ENCODE data around the gene GLCE. TPM values are rescaled to one million over a fixed set of nuclear protein-coding genes. Genes with fewer than 3 reads are reported as not detected.

Gene GLCE
- total and polyA plus RNA-seq, 10 of the 15 experiments (the other 5 are each of a cell fraction or from before 2014, with no cell fraction given), result 2.1 to 11.9 (median 2.9) TPM

DNA sequence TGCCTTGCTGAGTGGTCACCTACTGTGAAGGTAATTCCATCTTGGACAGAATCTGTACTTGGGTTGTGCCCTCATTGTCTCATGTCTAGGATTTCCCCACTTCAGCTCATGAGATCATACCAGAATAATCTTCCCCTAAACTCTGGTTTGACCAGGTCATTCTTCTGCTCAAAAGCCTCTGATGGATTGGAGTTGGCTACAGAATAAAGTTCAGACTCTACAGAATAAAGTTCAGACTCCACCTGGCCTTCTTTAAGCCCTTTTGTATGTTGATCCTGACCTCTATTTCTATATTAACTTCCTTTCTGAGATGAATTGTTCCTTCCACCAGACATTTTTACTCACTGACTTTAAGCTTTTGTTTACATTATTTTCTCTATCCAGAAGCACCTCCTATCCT is 6.4 kb upstream of the GLCE start:
- Histone ChIP-seq H3K9me3 (replicated peaks; ENCODE audit: control insufficient read depth, insufficient read depth, low read length) (no peaks in the 10 kb centered on the region), H3K4me2 (ENCODE audit: control insufficient read depth, insufficient read depth) (no peak overlapping the region), H4K20me1 (ENCODE audit: control insufficient read depth, insufficient read depth) (no peaks in the 10 kb centered on the region), H3K36me3 (ENCODE audit: control insufficient read depth in 2 of 2, insufficient read depth in 2 of 2, low read length in 1 of 2) (no peaks in the 10 kb centered on the region), H3K79me2 (ENCODE audit: control insufficient read depth, insufficient read depth, low read length) (no peaks in the 10 kb centered on the region), H3K9ac (ENCODE audit: control insufficient read depth, insufficient read depth, low read length) (no peak overlapping the region), H3K4me3 (no peak overlapping the region), H3K27me3 (replicated peaks in 1 of 2; ENCODE audit: control insufficient read depth in 2 of 2, insufficient read depth in 2 of 2, low read length in 1 of 2) (peaks cover 0 to 8% of the 10 kb centered on the region in 2 experiments; a peak in 2 of 4 replicates), H3K4me1 (ENCODE audit: control insufficient read depth, insufficient read depth, low read length) (no peaks in the 10 kb centered on the region), H3K27ac (ENCODE audit: control insufficient read depth, insufficient read depth) (no peak overlapping the region), H2AFZ (ENCODE audit: control insufficient read depth, low read depth, low read length) (no peak overlapping the region)
- no peak for TF ChIP-seq CHD1 (IDR thresholded peaks at IDR 0.05; ENCODE audit: low read depth, low read length)
- no peak for TF ChIP-seq RUNX3 (IDR thresholded peaks at IDR 0.05; ENCODE audit: low read length)
- TF ChIP-seq NFXL1 (IDR thresholded peaks at IDR 0.05; ENCODE audit: borderline replicate concordance), result no peak
- TF ChIP-seq, protein P1, sequence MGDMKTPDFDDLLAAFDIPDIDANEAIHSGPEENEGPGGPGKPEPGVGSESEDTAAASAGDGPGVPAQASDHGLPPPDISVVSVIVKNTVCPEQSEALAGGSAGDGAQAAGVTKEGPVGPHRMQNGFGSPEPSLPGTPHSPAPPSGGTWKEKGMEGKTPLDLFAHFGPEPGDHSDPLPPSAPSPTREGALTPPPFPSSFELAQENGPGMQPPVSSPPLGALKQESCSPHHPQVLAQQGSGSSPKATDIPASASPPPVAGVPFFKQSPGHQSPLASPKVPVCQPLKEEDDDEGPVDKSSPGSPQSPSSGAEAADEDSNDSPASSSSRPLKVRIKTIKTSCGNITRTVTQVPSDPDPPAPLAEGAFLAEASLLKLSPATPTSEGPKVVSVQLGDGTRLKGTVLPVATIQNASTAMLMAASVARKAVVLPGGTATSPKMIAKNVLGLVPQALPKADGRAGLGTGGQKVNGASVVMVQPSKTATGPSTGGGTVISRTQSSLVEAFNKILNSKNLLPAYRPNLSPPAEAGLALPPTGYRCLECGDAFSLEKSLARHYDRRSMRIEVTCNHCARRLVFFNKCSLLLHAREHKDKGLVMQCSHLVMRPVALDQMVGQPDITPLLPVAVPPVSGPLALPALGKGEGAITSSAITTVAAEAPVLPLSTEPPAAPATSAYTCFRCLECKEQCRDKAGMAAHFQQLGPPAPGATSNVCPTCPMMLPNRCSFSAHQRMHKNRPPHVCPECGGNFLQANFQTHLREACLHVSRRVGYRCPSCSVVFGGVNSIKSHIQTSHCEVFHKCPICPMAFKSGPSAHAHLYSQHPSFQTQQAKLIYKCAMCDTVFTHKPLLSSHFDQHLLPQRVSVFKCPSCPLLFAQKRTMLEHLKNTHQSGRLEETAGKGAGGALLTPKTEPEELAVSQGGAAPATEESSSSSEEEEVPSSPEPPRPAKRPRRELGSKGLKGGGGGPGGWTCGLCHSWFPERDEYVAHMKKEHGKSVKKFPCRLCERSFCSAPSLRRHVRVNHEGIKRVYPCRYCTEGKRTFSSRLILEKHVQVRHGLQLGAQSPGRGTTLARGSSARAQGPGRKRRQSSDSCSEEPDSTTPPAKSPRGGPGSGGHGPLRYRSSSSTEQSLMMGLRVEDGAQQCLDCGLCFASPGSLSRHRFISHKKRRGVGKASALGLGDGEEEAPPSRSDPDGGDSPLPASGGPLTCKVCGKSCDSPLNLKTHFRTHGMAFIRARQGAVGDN (IDR thresholded peaks at IDR 0.05), result no peak
- TF ChIP-seq PML (IDR thresholded peaks at IDR 0.05; ENCODE audit: low read length), result no peak
- TF ChIP-seq ZNF217 (IDR thresholded peaks at IDR 0.05), result no peak
- no peak for TF ChIP-seq YY1 (IDR thresholded peaks at IDR 0.05; ENCODE audit: low read depth, low read length)
- no peak for TF ChIP-seq MTA3 (IDR thresholded peaks at IDR 0.05; ENCODE audit: borderline replicate concordance, low read length)
- no peak for TF ChIP-seq NFYB (IDR thresholded peaks at IDR 0.05; ENCODE audit: insufficient read depth, low read depth, low read length)
- TF ChIP-seq STAT1 (conservative IDR thresholded peaks at IDR 0.05), result no peak
- no peak for TF ChIP-seq FOS (IDR thresholded peaks at IDR 0.05; ENCODE audit: borderline replicate concordance, extremely low read depth, insufficient read length)
- no peak for TF ChIP-seq ZNF622 (IDR thresholded peaks at IDR 0.05)
- no peak for TF ChIP-seq POLR2AphosphoS2 (IDR thresholded peaks at IDR 0.05; ENCODE audit: low read depth, low read length)
- SMC1A ChIA-PET (ENCODE audit: uncharacterized antibody, unreplicated experiment), result no interaction called here
- ATAC-seq (no peak), FAIRE-seq (no peak), DNase-seq (ENCODE audit: low read depth, low spot score) (no peak)
- in situ Hi-C loops (cut with MboI) (no loop called here), intact Hi-C loops (cut with micrococcal nuclease; ENCODE audit: unreplicated experiment) (no loop called here)
- CTCF ChIA-PET, result interaction anchor here (1.1 to 1.6 kb wide), 2 partner anchors 8 to 15 kb away, joined by 3 read pairs; no protein-coding TSS in a partner anchor
- RAD21 ChIA-PET (ENCODE audit: unreplicated experiment), result no interaction called here
- no TSS peak for BruUV-seq (replicated peaks)
- POLR2A ChIA-PET, result interaction anchor here (0.6 kb wide), 1 partner anchor 105 kb away, joined by 4 read pairs; no protein-coding TSS in a partner anchor

Data from GM12878 (cell line).